HCT116 (cell line): ENCODE measurements around the gene UPK3A. TPM values are rescaled to one million over a fixed set of nuclear protein-coding genes. Genes with fewer than 3 reads are reported as not detected.

Experiments
- ATAC-seq: fragments of 200-7000 bp; cut with Tn5 transposase; 2 replicates; pipeline ENCODE4 v1.9.1; 2020; ENCODE audit warnings: mild to moderate bottlenecking, moderate library complexity
- BruUV-seq: library from RNA; stranded (reverse); fragments of 400-500 nt; replicated peaks from 2 replicates; lab custom pipeline; 2021; lab: Mats Ljungman, UMichigan
- CTCF ChIA-PET: fragments of 300-600 bp; sonication (Branson Sonifier 250); formaldehyde crosslinking; loops from one replicate; lab custom pipeline; 2021; ENCODE audit warnings: antibody characterized with exemption; lab: Charles Lee
- POLR2A ChIA-PET: fragments of 300-600, 350-600 bp; sonication (Branson Sonifier 250); formaldehyde crosslinking; loops from one replicate; lab custom pipeline; 2021; ENCODE audit warnings: antibody characterized with exemption; lab: Charles Lee
- RAD21 ChIA-PET, 2 experiments: fragments of 300-600 bp; sonication (Branson Sonifier 250); formaldehyde crosslinking; loops; one replicate each; lab custom pipeline; 2023; ENCODE audit warnings: low total read pairs in 2 of 2; ENCODE audit not compliant: uncharacterized antibody in 2 of 2, unreplicated experiment in 2 of 2, low non-redundant PET in 1 of 2; lab: Charles Lee
- DNase-seq: peaks from one replicate; pipeline ENCODE4 v3.0.0-alpha.2; 2010; ENCODE audit warnings: low read depth, low spot score
- H2AFZ ChIP-seq: fragments of 200-600 bp; shearing (Covaris generic), sonication (generic); 2 replicates; pipeline ENCODE4 v1.6.1; 2017; ENCODE audit warnings: low read depth, mixed run types, mixed read lengths, antibody characterized with exemption, low read length; ENCODE audit not compliant: poor library complexity, severe bottlenecking
- H3K27ac ChIP-seq: 2 replicates; pipeline ENCODE4 v1.5.1; 2012; ENCODE audit warnings: low read depth, low read length
- H3K27me3 ChIP-seq: fragments of 200-600 bp; sonication (generic); 2 replicates; pipeline ENCODE4 v1.6.1; 2016; ENCODE audit warnings: mixed run types, low read length, mixed read lengths; ENCODE audit not compliant: insufficient read depth
- H3K36me3 ChIP-seq, 2 experiments: fragments of 200-500 bp in 1 of 2; fragments of 200-600 bp in 1 of 2; sonication (Bioruptor generic) in 1 of 2; sonication (generic) in 1 of 2; 2 replicates each; pipeline versions ENCODE4 v1.5.1 to v1.6.1; 2014 to 2016; ENCODE audit warnings: low read length in 2 of 2, inconsistent platforms in 1 of 2, mixed read lengths in 1 of 2, mixed run types in 1 of 2; ENCODE audit not compliant: insufficient read depth in 2 of 2, control insufficient read depth in 1 of 2
- H3K4me1 ChIP-seq, 2 experiments: fragments of 200-600 bp in 1 of 2; sonication (generic) in 1 of 2; 2 replicates each; pipeline versions ENCODE4 v1.5.1 to v1.6.1; 2012 to 2017; ENCODE audit warnings: low read length in 2 of 2, inconsistent platforms in 1 of 2, mild to moderate bottlenecking in 1 of 2, mixed read lengths in 1 of 2, mixed run types in 1 of 2, moderate library complexity in 1 of 2; ENCODE audit not compliant: insufficient read depth in 2 of 2, control insufficient read depth in 1 of 2
- H3K4me2 ChIP-seq: fragments of 200-600 bp; sonication (generic); 2 replicates; pipeline ENCODE4 v1.6.1; 2017; ENCODE audit warnings: mixed run types, low read length, mixed read lengths
- H3K4me3 ChIP-seq, 2 experiments: fragments of 200-600 bp in 1 of 2; sonication (generic) in 1 of 2; replicated peaks in 1 of 2; 2 replicates each; pipeline ENCODE4 v1.5.1; 2011 to 2016; ENCODE audit warnings: low read length in 2 of 2, control low read depth in 1 of 2, low read depth in 1 of 2, mild to moderate bottlenecking in 1 of 2, mixed read lengths in 1 of 2, mixed run types in 1 of 2
- H3K79me2 ChIP-seq: fragments of 200-600 bp; sonication (generic); 2 replicates; pipeline ENCODE4 v1.6.1; 2017; ENCODE audit warnings: mild to moderate bottlenecking, mixed run types, low read length, moderate library complexity, mixed read lengths; ENCODE audit not compliant: insufficient read depth
- H3K9ac ChIP-seq: fragments of 200-600 bp; sonication (generic); 2 replicates; pipeline ENCODE4 v1.6.1; 2016; ENCODE audit warnings: low read length, mixed read lengths
- H3K9me2 ChIP-seq: fragments of 200-600 bp; sonication (generic), shearing (Covaris generic); 2 replicates; pipeline ENCODE4 v1.6.1; 2017; ENCODE audit warnings: mixed run types, mild to moderate bottlenecking, moderate library complexity; ENCODE audit not compliant: insufficient read depth
- H3K9me3 ChIP-seq, 2 experiments: fragments of 200-500 bp in 1 of 2; fragments of 200-600 bp in 1 of 2; sonication (Bioruptor generic) in 1 of 2; sonication (generic) in 1 of 2; 2 replicates each; pipeline ENCODE4 v1.6.1; 2014 to 2017; ENCODE audit warnings: low read length in 2 of 2, mixed read lengths in 2 of 2, inconsistent platforms in 1 of 2, low read depth in 1 of 2, mild to moderate bottlenecking in 1 of 2, mixed run types in 1 of 2, moderate library complexity in 1 of 2; ENCODE audit not compliant: control insufficient read depth in 1 of 2, insufficient read depth in 1 of 2
- H4K20me1 ChIP-seq: fragments of 200-600 bp; sonication (generic), shearing (Covaris generic); 2 replicates; pipeline ENCODE4 v1.6.1; 2017; ENCODE audit warnings: mixed run types, mild to moderate bottlenecking, moderate library complexity; ENCODE audit not compliant: insufficient read depth
- CBX3 ChIP-seq: IDR thresholded peaks from 2 replicates; pipeline ENCODE4 v1.6.1; 2012; ENCODE audit warnings: low read depth
- CEBPB ChIP-seq: IDR thresholded peaks from 2 replicates; pipeline ENCODE4 v1.6.1; 2012; ENCODE audit warnings: low read depth
- ELF1 ChIP-seq: IDR thresholded peaks from 2 replicates; pipeline ENCODE4 v1.6.1; 2012; ENCODE audit warnings: low read depth, borderline replicate concordance
- EZH2 ChIP-seq: fragments of 200-600 bp; sonication (generic); IDR thresholded peaks from 2 replicates; pipeline ENCODE4 v1.6.1; 2017; ENCODE audit warnings: antibody characterized with exemption, mixed run types
- FOSL1 ChIP-seq: IDR thresholded peaks from 2 replicates; pipeline ENCODE4 v1.6.1; 2012; ENCODE audit warnings: low read depth
- JUND ChIP-seq: IDR thresholded peaks from 2 replicates; pipeline ENCODE4 v1.6.1; 2012
- POLR2A ChIP-seq: IDR thresholded peaks from 2 replicates; pipeline ENCODE4 v1.7.0; 2011; ENCODE audit warnings: borderline replicate concordance; ENCODE audit not compliant: insufficient read depth, insufficient read length; ENCODE audit errors: extremely low read depth
- SIN3A ChIP-seq: IDR thresholded peaks from 2 replicates; pipeline ENCODE4 v1.6.1; 2012; ENCODE audit warnings: low read depth
- SP1 ChIP-seq: IDR thresholded peaks from 2 replicates; pipeline ENCODE4 v1.6.1; 2012; ENCODE audit warnings: low read depth
- ZNF274 ChIP-seq: fragments of 200-500 bp; sonication (Bioruptor generic); IDR thresholded peaks from 2 replicates; pipeline ENCODE4 v1.6.1; 2014; ENCODE audit warnings: mild to moderate bottlenecking, low read depth, low read length, inconsistent platforms
- intact Hi-C: fragments of 100-400 bp; cut with micrococcal nuclease; formaldehyde crosslinking; loops from 2 replicates; pipeline ENCODE4 v1.10.0; 2022
- total RNA-seq: library from RNA; stranded (reverse); gene quantifications from one replicate; pipeline ENCODE4 v1.2.1, GENCODE V29; 2021; ENCODE audit not compliant: unreplicated experiment
- TF ChIP-seq, protein P1 (sequence below): IDR thresholded peaks from 2 replicates; pipeline ENCODE4 v1.6.1; 2012; ENCODE audit warnings: low read depth
- TF ChIP-seq, protein P2 (sequence below): IDR thresholded peaks from 2 replicates; pipeline ENCODE4 v1.6.1; 2012

The UPK3A gene
- total RNA-seq, 1 experiment from 2014 or later: not detected

DNA sequence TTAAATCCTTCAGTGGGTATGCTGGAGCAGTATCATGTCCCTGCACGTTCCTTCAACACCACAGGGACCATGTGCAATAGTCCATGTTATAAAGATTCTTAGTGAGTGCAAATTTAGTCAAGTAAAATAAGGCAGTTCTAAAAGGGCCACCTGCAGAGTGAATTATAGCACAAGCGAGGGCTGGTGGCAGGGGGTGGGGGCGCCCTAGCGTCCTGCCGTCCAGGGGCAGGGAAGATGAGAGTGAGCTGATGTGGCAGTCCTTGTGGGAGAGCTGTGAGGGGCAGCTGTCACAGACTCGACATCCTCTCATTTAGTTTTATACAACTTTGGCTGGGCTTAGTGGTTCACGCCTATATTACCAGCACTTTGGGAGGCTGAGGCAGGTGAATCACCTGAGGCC is 54.0 kb downstream of the UPK3A start:
- H3K4me2 ChIP-seq: no peak overlapping the region
- no peak for ATAC-seq
- no peak overlapping the region for H3K4me3 ChIP-seq
- ChIA-PET RAD21 (no interaction called here), POLR2A (no interaction called here), CTCF (no interaction called here)
- DNase-seq: no peak
- TF ChIP-seq POLR2A: no peak
- TF ChIP-seq CEBPB: no peak
- no peak for TF ChIP-seq FOSL1
- no peak for TF ChIP-seq ELF1
- TF ChIP-seq CBX3: no peak
- TF ChIP-seq SIN3A: no peak
- TF ChIP-seq, protein P1, sequence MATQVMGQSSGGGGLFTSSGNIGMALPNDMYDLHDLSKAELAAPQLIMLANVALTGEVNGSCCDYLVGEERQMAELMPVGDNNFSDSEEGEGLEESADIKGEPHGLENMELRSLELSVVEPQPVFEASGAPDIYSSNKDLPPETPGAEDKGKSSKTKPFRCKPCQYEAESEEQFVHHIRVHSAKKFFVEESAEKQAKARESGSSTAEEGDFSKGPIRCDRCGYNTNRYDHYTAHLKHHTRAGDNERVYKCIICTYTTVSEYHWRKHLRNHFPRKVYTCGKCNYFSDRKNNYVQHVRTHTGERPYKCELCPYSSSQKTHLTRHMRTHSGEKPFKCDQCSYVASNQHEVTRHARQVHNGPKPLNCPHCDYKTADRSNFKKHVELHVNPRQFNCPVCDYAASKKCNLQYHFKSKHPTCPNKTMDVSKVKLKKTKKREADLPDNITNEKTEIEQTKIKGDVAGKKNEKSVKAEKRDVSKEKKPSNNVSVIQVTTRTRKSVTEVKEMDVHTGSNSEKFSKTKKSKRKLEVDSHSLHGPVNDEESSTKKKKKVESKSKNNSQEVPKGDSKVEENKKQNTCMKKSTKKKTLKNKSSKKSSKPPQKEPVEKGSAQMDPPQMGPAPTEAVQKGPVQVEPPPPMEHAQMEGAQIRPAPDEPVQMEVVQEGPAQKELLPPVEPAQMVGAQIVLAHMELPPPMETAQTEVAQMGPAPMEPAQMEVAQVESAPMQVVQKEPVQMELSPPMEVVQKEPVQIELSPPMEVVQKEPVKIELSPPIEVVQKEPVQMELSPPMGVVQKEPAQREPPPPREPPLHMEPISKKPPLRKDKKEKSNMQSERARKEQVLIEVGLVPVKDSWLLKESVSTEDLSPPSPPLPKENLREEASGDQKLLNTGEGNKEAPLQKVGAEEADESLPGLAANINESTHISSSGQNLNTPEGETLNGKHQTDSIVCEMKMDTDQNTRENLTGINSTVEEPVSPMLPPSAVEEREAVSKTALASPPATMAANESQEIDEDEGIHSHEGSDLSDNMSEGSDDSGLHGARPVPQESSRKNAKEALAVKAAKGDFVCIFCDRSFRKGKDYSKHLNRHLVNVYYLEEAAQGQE: no peak
- TF ChIP-seq, protein P2, sequence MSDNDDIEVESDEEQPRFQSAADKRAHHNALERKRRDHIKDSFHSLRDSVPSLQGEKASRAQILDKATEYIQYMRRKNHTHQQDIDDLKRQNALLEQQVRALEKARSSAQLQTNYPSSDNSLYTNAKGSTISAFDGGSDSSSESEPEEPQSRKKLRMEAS: no peak
- TF ChIP-seq EZH2: no peak
- no peak for TF ChIP-seq ZNF274
- TF ChIP-seq SP1: no peak
- no peak for TF ChIP-seq JUND
- H3K36me3 ChIP-seq: peaks cover 29 to 33% of the 10 kb centered on the region in 2 experiments; a peak in 3 of 4 replicates
- no peaks in the 10 kb centered on the region for H3K9me3 ChIP-seq
- no peak overlapping the region for H3K27ac ChIP-seq
- no peak overlapping the region for H3K9ac ChIP-seq
- no peaks in the 10 kb centered on the region for H3K9me2 ChIP-seq
- no peaks in the 10 kb centered on the region for H3K79me2 ChIP-seq
- no TSS peak for BruUV-seq
- H3K4me1 ChIP-seq: no peaks in the 10 kb centered on the region
- no peaks in the 10 kb centered on the region for H4K20me1 ChIP-seq
- H2AFZ ChIP-seq: no peak overlapping the region
- no peaks in the 10 kb centered on the region for H3K27me3 ChIP-seq
- intact Hi-C loops: no loop called here
